ENCODE data around the gene CIAO1.

The CIAO1 gene

GRCh38 chr2:96239091-96239490 lies 26.9 kb upstream of the CIAO1 start:
- TF ChIP-seq TAF1 (IDR thresholded peaks at IDR 0.05; ENCODE audit: low read depth), result no peak

GRCh38 chr2:96239745-96240264 lies 26.2 kb upstream of the CIAO1 start:
- TF ChIP-seq MAX (IDR thresholded peaks at IDR 0.05) (no peak), TEAD4 (IDR thresholded peaks at IDR 0.05) (no peak), RAD21 (IDR thresholded peaks at IDR 0.05; ENCODE audit: low read depth) (no peak), CREB1 (IDR thresholded peaks at IDR 0.05; ENCODE audit: low read depth) (no peak), NFIC (IDR thresholded peaks at IDR 0.05) (no peak), ZBTB7A (IDR thresholded peaks at IDR 0.05; ENCODE audit: low read depth) (no peak), TCF12 (IDR thresholded peaks at IDR 0.05; ENCODE audit: low read depth) (no peak), REST (IDR thresholded peaks at IDR 0.05; ENCODE audit: low read depth) (no peak), TAF1 (IDR thresholded peaks at IDR 0.05; ENCODE audit: low read depth) (no peak), CEBPB (IDR thresholded peaks at IDR 0.05) (no peak), EP300 (IDR thresholded peaks at IDR 0.05; ENCODE audit: borderline replicate concordance) (no peak), YY1 (IDR thresholded peaks at IDR 0.05; ENCODE audit: low read depth) (no peak), FOXM1 (IDR thresholded peaks at IDR 0.05; ENCODE audit: borderline replicate concordance, low read depth) (no peak), USF1 (IDR thresholded peaks at IDR 0.05) (no peak), EGR1 (IDR thresholded peaks at IDR 0.05) (no peak)

- no peak for TF ChIP-seq REST (IDR thresholded peaks at IDR 0.05; ENCODE audit: low read depth)
- no peak for TF ChIP-seq TCF12 (IDR thresholded peaks at IDR 0.05; ENCODE audit: low read depth)
- TF ChIP-seq USF1 (IDR thresholded peaks at IDR 0.05), result no peak
- no peak for TF ChIP-seq EGR1 (IDR thresholded peaks at IDR 0.05)
- no peak for TF ChIP-seq EP300 (IDR thresholded peaks at IDR 0.05; ENCODE audit: borderline replicate concordance)
- TF ChIP-seq FOXM1 (IDR thresholded peaks at IDR 0.05; ENCODE audit: borderline replicate concordance, low read depth), result no peak
- no peak for TF ChIP-seq TAF1 (IDR thresholded peaks at IDR 0.05; ENCODE audit: low read depth)
- TF ChIP-seq MAX (IDR thresholded peaks at IDR 0.05), result no peak
- TF ChIP-seq TEAD4 (IDR thresholded peaks at IDR 0.05), result no peak
These were observed 25.5 kb upstream of the CIAO1 start for GRCh38 chr2:96240341-96241038.

GRCh38 chr2:96241227-96241626 lies 24.8 kb upstream of the CIAO1 start:
- TF ChIP-seq EGR1 (IDR thresholded peaks at IDR 0.05), result no peak
- no peak for TF ChIP-seq TEAD4 (IDR thresholded peaks at IDR 0.05)
- no peak for TF ChIP-seq NFIC (IDR thresholded peaks at IDR 0.05)
- TF ChIP-seq EP300 (IDR thresholded peaks at IDR 0.05; ENCODE audit: borderline replicate concordance), result no peak
- no peak for TF ChIP-seq FOXM1 (IDR thresholded peaks at IDR 0.05; ENCODE audit: borderline replicate concordance, low read depth)
- no peak for TF ChIP-seq MAX (IDR thresholded peaks at IDR 0.05)
- TF ChIP-seq TAF1 (IDR thresholded peaks at IDR 0.05; ENCODE audit: low read depth), result no peak
- no peak for TF ChIP-seq REST (IDR thresholded peaks at IDR 0.05; ENCODE audit: low read depth)
- TF ChIP-seq YY1 (IDR thresholded peaks at IDR 0.05; ENCODE audit: low read depth), result no peak
- no peak for TF ChIP-seq CEBPB (IDR thresholded peaks at IDR 0.05)
- no peak for TF ChIP-seq TCF12 (IDR thresholded peaks at IDR 0.05; ENCODE audit: low read depth)
- TF ChIP-seq CREB1 (IDR thresholded peaks at IDR 0.05; ENCODE audit: low read depth), result no peak
- no peak for TF ChIP-seq RAD21 (IDR thresholded peaks at IDR 0.05; ENCODE audit: low read depth)
- TF ChIP-seq USF1 (IDR thresholded peaks at IDR 0.05), result no peak
- no peak for TF ChIP-seq ZBTB7A (IDR thresholded peaks at IDR 0.05; ENCODE audit: low read depth)

All from Ishikawa (cell line).